HG03469 (cell line): ENCODE results near the gene ZNF215.
"Not testable (repeated sequence)": the region's sequence is repeated elsewhere in the genome, so short reads cannot be mapped to it uniquely, and the experiment has no call there.

Source experiments
- ATAC-seq: cut with Tn5 transposase; IDR thresholded peaks from one replicate; pipeline ENCODE4 v1.9.1; 2021; ENCODE audit warnings: mild to moderate bottlenecking, moderate library complexity, moderate number of reproducible peaks; ENCODE audit not compliant: unreplicated experiment

Gene ZNF215

GRCh38 chr11:6932145-6932544, 5.9 kb downstream of the ZNF215 start:
- no peak for ATAC-seq

GRCh38 chr11:6941970-6942369, 15.7 kb downstream of the ZNF215 start:
- ATAC-seq = no peak

- no peak for ATAC-seq
Measured at GRCh38 chr11:6943131-6943530, 16.9 kb downstream of the ZNF215 start.

GRCh38 chr11:6954248-6954647, 28.0 kb downstream of the ZNF215 start:
- ATAC-seq = not testable (repeated sequence)

GRCh38 chr11:6962141-6962540, 35.9 kb downstream of the ZNF215 start:
- ATAC-seq = no peak

GRCh38 chr11:6962673-6963072, 36.4 kb downstream of the ZNF215 start:
- no peak for ATAC-seq

GRCh38 chr11:6968816-6969215, 42.6 kb downstream of the ZNF215 start:
- ATAC-seq = no peak

- not testable (repeated sequence) for ATAC-seq
Measured at GRCh38 chr11:6969854-6970253, 43.6 kb downstream of the ZNF215 start.

GRCh38 chr11:6979365-6979764, 53.1 kb downstream of the ZNF215 start:
- ATAC-seq = no peak

GRCh38 chr11:6986487-6986886, 60.3 kb downstream of the ZNF215 start:
- no peak for ATAC-seq

GRCh38 chr11:6988506-6988905, 62.3 kb downstream of the ZNF215 start:
- ATAC-seq = no peak

- no peak for ATAC-seq
Measured at GRCh38 chr11:6991227-6991626, 65.0 kb downstream of the ZNF215 start.

GRCh38 chr11:6992026-6992425, 65.8 kb downstream of the ZNF215 start:
- ATAC-seq = no peak

GRCh38 chr11:6992457-6993417, 66.5 kb downstream of the ZNF215 start:
- no peak for ATAC-seq

GRCh38 chr11:6995703-6996102, 69.5 kb downstream of the ZNF215 start:
- ATAC-seq = no peak

GRCh38 chr11:7004482-7004881, 78.3 kb downstream of the ZNF215 start:
- no peak for ATAC-seq
